Measurements from ENCODE around the gene MAGI3. TPM values are rescaled to one million over a fixed set of nuclear protein-coding genes. Genes with fewer than 3 reads are reported as not detected.

MAGI3 gene
- total RNA-seq, 1 donor from 2014 or later: 1.0 TPM

DNA sequence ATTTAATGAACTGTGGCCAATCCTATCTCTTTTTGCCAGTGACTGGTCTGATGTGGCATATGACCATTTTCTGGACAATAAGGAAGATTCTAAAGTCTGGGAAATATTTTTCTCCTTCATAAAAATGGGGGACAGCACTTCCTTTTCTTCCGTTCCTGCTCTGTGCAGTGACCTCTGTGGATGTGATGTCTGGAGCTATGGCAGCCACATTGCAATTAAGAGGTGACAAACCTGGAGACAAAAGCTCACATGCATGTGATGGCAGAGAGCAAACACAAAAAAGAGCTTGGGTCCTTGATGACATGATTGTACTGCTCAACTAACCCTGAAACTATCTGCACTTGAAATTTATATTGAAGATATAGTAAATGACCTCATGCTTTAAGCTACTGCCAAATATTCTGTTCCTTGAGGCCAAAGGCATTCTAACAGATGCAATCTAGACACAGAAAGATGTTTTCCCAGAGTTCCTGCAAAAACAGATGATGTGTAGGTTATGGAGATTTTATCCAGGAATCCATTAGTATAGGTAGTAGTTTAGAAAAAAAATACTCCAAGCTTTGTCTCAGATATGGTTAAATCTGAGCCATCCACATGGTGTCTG is 2.2 kb upstream of the MAGI3 start:
- ChIA-PET CTCF (no interaction called here), POLR2A (no interaction called here)
- intact Hi-C loops (cut with micrococcal nuclease): no loop called here
- TF ChIP-seq, protein P1, sequence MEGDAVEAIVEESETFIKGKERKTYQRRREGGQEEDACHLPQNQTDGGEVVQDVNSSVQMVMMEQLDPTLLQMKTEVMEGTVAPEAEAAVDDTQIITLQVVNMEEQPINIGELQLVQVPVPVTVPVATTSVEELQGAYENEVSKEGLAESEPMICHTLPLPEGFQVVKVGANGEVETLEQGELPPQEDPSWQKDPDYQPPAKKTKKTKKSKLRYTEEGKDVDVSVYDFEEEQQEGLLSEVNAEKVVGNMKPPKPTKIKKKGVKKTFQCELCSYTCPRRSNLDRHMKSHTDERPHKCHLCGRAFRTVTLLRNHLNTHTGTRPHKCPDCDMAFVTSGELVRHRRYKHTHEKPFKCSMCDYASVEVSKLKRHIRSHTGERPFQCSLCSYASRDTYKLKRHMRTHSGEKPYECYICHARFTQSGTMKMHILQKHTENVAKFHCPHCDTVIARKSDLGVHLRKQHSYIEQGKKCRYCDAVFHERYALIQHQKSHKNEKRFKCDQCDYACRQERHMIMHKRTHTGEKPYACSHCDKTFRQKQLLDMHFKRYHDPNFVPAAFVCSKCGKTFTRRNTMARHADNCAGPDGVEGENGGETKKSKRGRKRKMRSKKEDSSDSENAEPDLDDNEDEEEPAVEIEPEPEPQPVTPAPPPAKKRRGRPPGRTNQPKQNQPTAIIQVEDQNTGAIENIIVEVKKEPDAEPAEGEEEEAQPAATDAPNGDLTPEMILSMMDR (IDR thresholded peaks at IDR 0.05): no peak
- Mint-ChIP-seq H3K27ac (no peak overlapping the region), H3K36me3 (ENCODE audit: low read depth) (peaks cover 3% of the 10 kb centered on the region), H3K9me3 (peaks cover 4% of the 10 kb centered on the region), H3K4me1 (peaks cover 18% of the 10 kb centered on the region), H3K27me3 (peaks cover 25% of the 10 kb centered on the region), H3K4me3 (no peak overlapping the region)
- DNase-seq: no peak
- ATAC-seq (ENCODE audit: low read depth): no peak

DNA sequence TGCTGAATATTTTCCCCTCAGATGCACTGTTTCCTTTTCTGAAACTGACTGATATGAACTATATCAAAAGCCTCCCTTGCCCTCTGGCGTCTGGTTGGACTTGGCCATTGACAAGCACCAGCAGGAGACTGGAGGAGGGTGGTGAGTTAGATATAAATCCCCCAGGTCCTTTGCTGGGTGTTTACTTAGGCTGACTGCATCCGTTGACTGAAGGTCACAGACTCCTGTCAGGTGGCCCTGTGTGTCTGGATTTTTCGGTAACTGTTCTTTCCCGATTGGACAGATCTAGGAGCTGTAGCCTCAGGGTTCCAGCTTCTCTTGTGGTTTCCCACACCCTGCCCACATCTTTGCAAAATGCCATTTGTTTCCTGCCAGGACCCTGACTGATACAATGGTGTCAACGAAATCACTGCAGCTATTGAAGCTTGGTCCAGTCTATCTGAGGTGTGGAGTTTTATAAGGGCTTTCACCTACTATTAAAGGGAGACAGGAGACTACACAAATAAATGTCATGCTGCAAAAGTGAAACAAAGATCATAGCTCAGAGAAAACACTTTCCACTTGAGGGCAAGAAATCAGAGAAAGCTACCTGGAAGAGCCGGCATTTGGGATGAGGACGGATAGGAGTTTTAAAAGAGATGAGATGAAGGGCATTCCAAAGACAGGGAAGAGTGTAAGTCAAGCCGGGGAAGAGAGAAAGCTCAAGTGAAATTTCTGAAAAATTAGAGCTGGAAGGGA is 1.5 kb upstream of the MAGI3 start:
- TF ChIP-seq, protein P1 (IDR thresholded peaks at IDR 0.05): no peak
- H3K27ac Mint-ChIP-seq: no peak overlapping the region
- intact Hi-C loops (cut with micrococcal nuclease): no loop called here
- H3K9me3 Mint-ChIP-seq: peaks cover 4% of the 10 kb centered on the region
- H3K27me3 Mint-ChIP-seq: peaks cover 25% of the 10 kb centered on the region
- peak overlapping the region; percentile 95 for H3K4me3 Mint-ChIP-seq
- DNase-seq (no peak), ATAC-seq (ENCODE audit: low read depth) (no peak)
- peaks cover 18% of the 10 kb centered on the region for H3K4me1 Mint-ChIP-seq
- peaks cover 3% of the 10 kb centered on the region for H3K36me3 Mint-ChIP-seq (ENCODE audit: low read depth)
- POLR2A ChIA-PET: no interaction called here
- CTCF ChIA-PET: no interaction called here

DNA sequence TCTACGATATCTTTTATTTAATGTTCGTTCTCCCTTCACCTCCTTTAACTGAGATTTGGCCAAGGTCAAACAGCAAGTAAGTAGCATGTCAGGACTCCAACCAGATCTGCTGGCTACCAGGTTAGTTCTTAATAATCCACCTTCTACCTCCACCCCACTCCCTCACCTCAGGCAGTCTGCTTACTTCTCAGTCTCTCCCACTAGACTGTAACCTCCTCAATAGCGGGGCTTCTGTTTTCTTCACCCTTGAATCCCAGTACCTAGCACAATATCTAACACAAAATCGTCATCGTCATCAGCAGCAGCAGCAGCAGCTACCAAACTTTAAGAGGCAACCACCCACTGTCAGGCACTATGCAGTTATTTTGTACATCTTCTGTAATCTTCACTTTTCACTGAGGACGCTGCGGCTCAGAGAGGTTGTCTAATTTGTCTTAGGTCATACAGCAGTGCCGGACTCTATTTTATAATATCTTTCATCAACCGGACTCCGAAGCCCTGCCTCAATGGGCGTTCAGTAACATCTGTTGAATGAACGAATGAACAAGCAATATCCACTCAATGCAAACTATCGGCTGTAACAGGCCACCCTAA is 859 bp upstream of the MAGI3 start:
- intact Hi-C loops (cut with micrococcal nuclease): no loop called here
- TF ChIP-seq, protein P1 (IDR thresholded peaks at IDR 0.05): no peak
- Mint-ChIP-seq H3K27ac (no peak overlapping the region), H3K9me3 (peaks cover 4% of the 10 kb centered on the region), H3K36me3 (ENCODE audit: low read depth) (peaks cover 3% of the 10 kb centered on the region), H3K4me3 (peak overlapping the region; percentile 95), H3K4me1 (peaks cover 18% of the 10 kb centered on the region), H3K27me3 (peaks cover 25% of the 10 kb centered on the region)
- DNase-seq (no peak), ATAC-seq (ENCODE audit: low read depth) (no peak)
- CTCF ChIA-PET: no interaction called here
- POLR2A ChIA-PET: interaction anchor here (0.6 kb wide), 1 partner anchor 369 kb away, joined by 4 read pairs; no protein-coding TSS in a partner anchor

DNA sequence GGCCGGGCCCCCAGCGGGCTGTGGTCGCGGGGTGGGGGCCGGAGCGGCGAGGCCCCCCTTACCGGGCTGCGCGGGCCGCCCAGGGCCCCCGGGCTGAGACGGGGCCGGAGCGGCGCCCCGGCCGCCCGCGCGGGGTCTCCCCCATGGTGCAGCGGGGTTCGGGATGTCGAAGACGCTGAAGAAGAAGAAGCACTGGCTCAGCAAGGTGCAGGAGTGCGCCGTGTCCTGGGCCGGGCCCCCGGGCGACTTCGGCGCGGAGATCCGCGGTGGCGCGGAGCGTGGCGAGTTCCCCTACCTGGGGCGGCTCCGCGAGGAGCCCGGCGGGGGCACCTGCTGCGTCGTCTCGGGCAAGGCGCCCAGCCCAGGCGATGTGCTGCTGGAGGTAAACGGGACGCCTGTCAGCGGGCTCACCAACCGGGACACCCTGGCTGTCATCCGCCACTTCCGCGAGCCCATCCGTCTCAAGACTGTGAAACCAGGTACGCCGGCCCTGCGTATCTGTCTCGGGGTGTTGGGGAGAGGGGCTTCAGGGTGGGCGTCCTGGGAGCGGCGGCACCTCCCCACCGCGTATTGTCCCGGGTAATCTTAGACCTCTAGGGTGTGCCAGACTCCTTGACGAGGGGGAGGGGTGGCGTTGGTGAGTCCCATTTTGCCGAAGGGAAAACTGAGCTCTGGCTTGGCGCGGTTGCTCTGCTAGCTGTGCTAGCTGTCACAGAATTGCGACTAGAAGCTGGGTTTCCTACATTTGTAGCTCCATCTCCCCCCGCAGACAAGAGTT is 745 bp downstream of the MAGI3 start:
- peaks cover 18% of the 10 kb centered on the region for H3K4me1 Mint-ChIP-seq
- DNase-seq: peak; percentile 34
- TF ChIP-seq, protein P1 (IDR thresholded peaks at IDR 0.05): no peak
- peaks cover 4% of the 10 kb centered on the region for H3K9me3 Mint-ChIP-seq
- intact Hi-C loops (cut with micrococcal nuclease): loop anchor here (2.0 to 10.0 kb wide), 8 partner anchors 318 to 1192 kb away; partner anchors contain the start of genes LRIG2, PHTF1, PPM1J and RSBN1
- peaks cover 31% of the 10 kb centered on the region for H3K27me3 Mint-ChIP-seq
- peaks cover 3% of the 10 kb centered on the region for H3K36me3 Mint-ChIP-seq (ENCODE audit: low read depth)
- CTCF ChIA-PET: no interaction called here
- H3K4me3 Mint-ChIP-seq: peak overlapping the region; percentile 95
- POLR2A ChIA-PET: no interaction called here
- peak; percentile 3 for ATAC-seq (ENCODE audit: low read depth)
- H3K27ac Mint-ChIP-seq: no peak overlapping the region
